ENCODE data around the gene EEPD1. TPM values are rescaled to one million over a fixed set of nuclear protein-coding genes. Genes with fewer than 3 reads are reported as not detected.

Gene EEPD1
- total RNA-seq, 2 experiments from 2014 or later, result 1.3 TPM

DNA sequence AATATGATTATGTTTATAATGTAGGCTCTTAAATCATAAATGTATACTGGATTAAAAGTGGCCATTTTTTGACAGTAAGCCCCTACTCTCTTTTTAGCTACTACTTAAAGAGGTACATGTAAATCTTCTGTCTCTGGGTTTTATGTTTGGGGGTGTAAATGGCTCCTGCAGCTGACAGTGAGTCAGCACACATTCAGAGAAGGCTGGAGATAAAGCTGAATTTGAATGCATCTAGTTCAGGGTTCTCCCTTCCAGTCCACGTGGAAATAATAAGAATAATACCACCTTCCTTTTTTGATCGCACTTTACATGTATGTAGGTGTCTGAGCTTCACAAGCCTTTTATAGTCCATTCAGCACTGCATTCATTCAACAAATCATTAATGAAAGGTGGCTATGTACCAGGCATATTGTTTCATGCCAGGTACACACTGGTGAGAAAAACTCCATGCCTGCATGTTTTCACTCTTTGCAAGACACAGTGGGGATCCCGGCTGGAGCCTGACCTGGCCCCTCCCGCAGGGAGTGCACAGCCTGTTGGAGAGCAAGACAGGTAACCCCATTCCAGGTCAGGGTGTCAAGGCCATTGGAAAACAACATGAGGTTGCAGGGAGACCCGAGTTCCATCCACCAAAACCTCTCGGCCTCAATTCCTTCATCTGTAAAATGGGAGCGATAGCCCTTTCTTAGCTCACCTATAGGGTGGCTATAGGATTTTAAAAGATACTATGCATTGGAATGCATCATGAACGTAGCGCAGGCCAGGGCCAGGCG lies 129.1 kb downstream of the EEPD1 start:
- DNase-seq (no peak), ATAC-seq (no peak)
- H3K9me3 Mint-ChIP-seq (ENCODE audit: low read depth), result no peaks in the 10 kb centered on the region
- H3K4me1 Mint-ChIP-seq, result peaks cover 62% of the 10 kb centered on the region
- no peaks in the 10 kb centered on the region for H3K27me3 Mint-ChIP-seq
- CTCF ChIA-PET, result interaction anchor here (0.7 to 1.9 kb wide), 3 partner anchors 8 to 626 kb away, joined by 3 to 12 read pairs (median 5); no protein-coding TSS in a partner anchor
- no peak overlapping the region for H3K27ac Mint-ChIP-seq
- POLR2A ChIA-PET, result no interaction called here
- no peak overlapping the region for H3K4me3 Mint-ChIP-seq
- intact Hi-C loops (cut with DNase I, micrococcal nuclease), result loop anchor here (10.0 kb wide), 1 partner anchor 587 kb away; the partner anchor contains the start of gene HERPUD2 (in 2 of the 2)
- H3K36me3 Mint-ChIP-seq (ENCODE audit: low read depth), result no peaks in the 10 kb centered on the region

DNA sequence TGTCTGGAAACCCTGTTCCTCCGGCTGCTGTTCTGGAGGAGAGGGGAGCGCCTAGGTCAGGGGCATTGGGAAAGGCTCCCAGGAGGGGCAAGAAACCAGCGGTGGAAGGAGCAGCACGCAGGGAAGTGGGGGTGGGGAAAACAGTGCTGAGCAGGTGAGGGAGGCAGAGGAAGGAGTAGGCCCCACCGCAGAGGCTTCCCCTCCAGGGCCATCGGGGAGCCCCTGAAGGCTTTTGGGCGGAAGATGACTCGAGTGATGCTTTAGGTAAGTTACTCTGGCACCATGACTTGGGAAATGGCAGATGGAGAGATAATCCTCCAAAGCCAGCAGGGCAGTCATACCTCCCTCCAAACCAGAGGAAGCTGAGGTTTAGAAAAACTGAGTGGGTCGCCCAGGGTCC lies 130.1 kb downstream of the EEPD1 start:
- Mint-ChIP-seq H3K4me3 (no peak overlapping the region), H3K27me3 (no peaks in the 10 kb centered on the region), H3K4me1 (peaks cover 73% of the 10 kb centered on the region), H3K9me3 (ENCODE audit: low read depth) (no peaks in the 10 kb centered on the region), H3K27ac (no peak overlapping the region), H3K36me3 (ENCODE audit: low read depth) (no peaks in the 10 kb centered on the region)
- DNase-seq (peak; percentile 31), ATAC-seq (no peak)
- CTCF ChIA-PET, result interaction anchor here (0.6 to 5.9 kb wide), 2 partner anchors 297 to 301 kb away, joined by 3 to 31 read pairs; no protein-coding TSS in a partner anchor
- intact Hi-C loops (cut with DNase I, micrococcal nuclease), result loop anchor here (10.0 kb wide), 1 partner anchor 588 kb away; the partner anchor contains the start of gene HERPUD2 (in 2 of the 2)
- POLR2A ChIA-PET, result no interaction called here

DNA sequence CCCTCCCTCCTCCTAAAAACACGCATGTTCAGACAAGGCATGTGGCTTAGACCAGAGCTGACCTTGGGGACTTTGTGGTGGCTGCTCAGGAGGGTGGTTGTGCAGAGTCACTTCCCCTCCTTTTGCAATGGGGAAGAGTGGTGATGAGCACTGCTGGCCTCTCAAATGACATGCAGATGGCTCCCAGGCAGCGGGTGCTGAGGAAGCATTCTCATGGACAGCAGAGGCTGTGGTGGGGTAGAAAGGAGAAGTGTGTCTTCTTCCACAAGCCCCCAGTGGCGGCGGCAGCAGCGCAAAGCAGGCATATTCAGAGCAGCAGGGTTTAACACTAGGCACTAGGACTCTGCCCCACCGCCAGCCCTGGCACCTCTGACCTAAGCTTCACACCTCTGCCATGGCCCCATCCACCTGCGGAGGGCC lies 130.7 kb downstream of the EEPD1 start:
- ATAC-seq (no peak), DNase-seq (peak; percentile 27)
- intact Hi-C loops (cut with DNase I, micrococcal nuclease), result loop anchor here (10.0 kb wide), 1 partner anchor 589 kb away; the partner anchor contains the start of gene HERPUD2 (in 2 of the 2)
- H3K36me3 Mint-ChIP-seq (ENCODE audit: low read depth), result no peaks in the 10 kb centered on the region
- H3K27me3 Mint-ChIP-seq, result no peaks in the 10 kb centered on the region
- ChIA-PET POLR2A (interaction anchor here (0.6 kb wide), 1 partner anchor 28 kb away, joined by 4 read pairs; no protein-coding TSS in a partner anchor), CTCF (interaction anchor here (2.8 to 5.9 kb wide), 2 partner anchors 35 to 298 kb away, joined by 9 to 31 read pairs; no protein-coding TSS in a partner anchor)
- H3K27ac Mint-ChIP-seq, result peak overlapping the region; percentile 72
- no peak overlapping the region for H3K4me3 Mint-ChIP-seq
- no peaks in the 10 kb centered on the region for H3K9me3 Mint-ChIP-seq (ENCODE audit: low read depth)
- H3K4me1 Mint-ChIP-seq, result peaks cover 76% of the 10 kb centered on the region

DNA sequence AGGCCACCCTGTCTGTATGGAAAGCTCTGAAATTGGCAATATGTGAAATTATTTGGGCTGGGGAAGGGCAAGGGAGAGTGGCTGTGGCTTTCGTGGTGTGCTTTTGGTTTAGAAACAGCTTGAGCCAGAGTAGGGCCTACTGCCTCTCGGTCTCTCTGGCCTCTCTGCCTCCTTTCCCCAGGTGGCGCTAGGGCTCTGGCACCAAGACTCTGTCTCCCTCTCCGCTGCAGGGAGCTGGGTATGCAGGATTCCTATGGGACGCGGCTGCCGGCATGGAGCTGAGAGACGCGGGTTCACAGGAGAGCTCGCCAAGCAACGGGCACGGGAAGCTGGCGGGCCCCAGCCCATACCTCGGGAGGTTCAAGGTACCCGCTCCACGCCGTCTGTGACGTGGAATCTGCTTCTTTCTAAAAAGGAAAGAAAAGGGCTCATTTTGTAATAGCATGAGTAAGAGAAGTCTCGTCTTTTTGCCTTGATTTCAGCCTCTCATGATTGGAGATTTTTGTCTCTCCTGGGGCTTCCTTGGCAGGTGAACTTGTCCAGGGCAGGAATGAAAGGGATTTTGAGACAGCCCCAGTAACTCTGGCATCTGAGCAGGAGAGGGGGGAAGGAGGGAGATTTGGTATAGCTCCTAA lies 131.5 kb downstream of the EEPD1 start:
- H3K36me3 Mint-ChIP-seq (ENCODE audit: low read depth), result no peaks in the 10 kb centered on the region
- no peaks in the 10 kb centered on the region for H3K9me3 Mint-ChIP-seq (ENCODE audit: low read depth)
- H3K27me3 Mint-ChIP-seq, result no peaks in the 10 kb centered on the region
- H3K27ac Mint-ChIP-seq, result no peak overlapping the region
- ChIA-PET CTCF (interaction anchor here (0.6 to 5.9 kb wide), 3 partner anchors 23 to 299 kb away, joined by 3 to 31 read pairs (median 9); no protein-coding TSS in a partner anchor), POLR2A (no interaction called here)
- peaks cover 80% of the 10 kb centered on the region for H3K4me1 Mint-ChIP-seq
- ATAC-seq, result no peak
- DNase-seq, result no peak
- H3K4me3 Mint-ChIP-seq, result no peak overlapping the region
- intact Hi-C loops (cut with DNase I, micrococcal nuclease), result loop anchor here (5.0 to 10.0 kb wide), 2 partner anchors 167 to 590 kb away; partner anchors contain the start of gene HERPUD2 (in 2 of the 2)

DNA sequence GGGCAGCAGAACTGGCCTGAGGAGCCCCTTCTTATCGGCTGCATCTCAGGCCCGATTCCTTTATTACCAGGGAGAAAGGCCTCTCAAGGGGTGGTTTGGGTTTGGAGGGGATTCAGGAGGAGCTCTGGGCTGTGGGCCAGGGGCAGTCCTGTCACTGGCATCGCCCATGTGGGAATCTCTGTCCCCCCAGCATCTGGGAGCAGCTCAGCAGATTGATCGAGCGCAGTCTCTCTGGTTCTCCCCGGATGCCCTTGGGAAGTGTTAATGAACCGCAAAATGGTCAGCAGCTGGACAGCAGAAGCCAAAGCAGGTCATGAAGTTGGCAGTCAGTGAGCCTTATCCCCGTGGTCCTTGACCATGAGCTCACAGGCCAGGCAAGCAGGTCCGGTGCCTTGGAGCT lies 132.2 kb downstream of the EEPD1 start:
- POLR2A ChIA-PET, result interaction anchor here (0.5 kb wide), 1 partner anchor 1373 kb away, joined by 3 read pairs; no protein-coding TSS in a partner anchor
- Mint-ChIP-seq H3K27ac (no peak overlapping the region), H3K9me3 (ENCODE audit: low read depth) (no peaks in the 10 kb centered on the region), H3K4me3 (no peak overlapping the region), H3K36me3 (ENCODE audit: low read depth) (no peaks in the 10 kb centered on the region), H3K27me3 (no peaks in the 10 kb centered on the region), H3K4me1 (peaks cover 79% of the 10 kb centered on the region)
- DNase-seq (no peak), ATAC-seq (no peak)
- intact Hi-C loops (cut with DNase I, micrococcal nuclease), result loop anchor here (5.0 to 10.0 kb wide), 2 partner anchors 168 to 590 kb away; partner anchors contain the start of gene HERPUD2 (in 2 of the 2)
- CTCF ChIA-PET, result interaction anchor here (0.7 to 5.9 kb wide), 3 partner anchors 33 to 300 kb away, joined by 3 to 31 read pairs (median 9); no protein-coding TSS in a partner anchor

DNA sequence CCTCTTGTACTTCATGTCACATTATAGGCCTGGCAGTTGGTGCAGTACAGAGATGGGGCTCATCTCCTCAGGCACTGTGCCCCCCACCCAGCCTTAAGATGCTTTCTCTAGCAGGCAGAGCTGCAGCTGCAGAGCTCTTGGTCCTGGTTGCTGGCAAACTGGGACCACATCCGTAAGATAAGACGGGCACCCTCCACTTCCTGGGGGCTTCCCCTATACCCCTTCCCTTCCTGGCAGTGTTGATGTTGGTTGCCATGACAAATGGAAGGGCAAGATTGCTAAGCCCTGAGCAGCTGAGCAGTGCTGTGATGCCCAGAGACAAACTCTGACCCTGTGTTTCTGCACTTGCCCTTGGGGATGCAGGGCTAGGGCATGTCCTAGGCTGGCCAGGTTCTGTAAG lies 133.2 kb downstream of the EEPD1 start:
- peak; percentile 77 for DNase-seq
- peak overlapping the region; percentile 93 for H3K27ac Mint-ChIP-seq
- no peaks in the 10 kb centered on the region for H3K36me3 Mint-ChIP-seq (ENCODE audit: low read depth)
- peak; percentile 82 for ATAC-seq
- no peaks in the 10 kb centered on the region for H3K9me3 Mint-ChIP-seq (ENCODE audit: low read depth)
- H3K4me1 Mint-ChIP-seq, result peaks cover 71% of the 10 kb centered on the region
- intact Hi-C loops (cut with DNase I, micrococcal nuclease), result loop anchor here (1.0 to 10.0 kb wide), 3 partner anchors 169 to 591 kb away; partner anchors contain the start of gene HERPUD2 (in 2 of the 2)
- ChIA-PET CTCF (interaction anchor here (0.6 to 5.9 kb wide), 6 partner anchors 31 to 656 kb away, joined by 3 to 31 read pairs (median 4); partner anchors contain the start of gene SEPTIN7), POLR2A (no interaction called here)
- H3K4me3 Mint-ChIP-seq, result peak overlapping the region; percentile 20
- no peaks in the 10 kb centered on the region for H3K27me3 Mint-ChIP-seq

DNA sequence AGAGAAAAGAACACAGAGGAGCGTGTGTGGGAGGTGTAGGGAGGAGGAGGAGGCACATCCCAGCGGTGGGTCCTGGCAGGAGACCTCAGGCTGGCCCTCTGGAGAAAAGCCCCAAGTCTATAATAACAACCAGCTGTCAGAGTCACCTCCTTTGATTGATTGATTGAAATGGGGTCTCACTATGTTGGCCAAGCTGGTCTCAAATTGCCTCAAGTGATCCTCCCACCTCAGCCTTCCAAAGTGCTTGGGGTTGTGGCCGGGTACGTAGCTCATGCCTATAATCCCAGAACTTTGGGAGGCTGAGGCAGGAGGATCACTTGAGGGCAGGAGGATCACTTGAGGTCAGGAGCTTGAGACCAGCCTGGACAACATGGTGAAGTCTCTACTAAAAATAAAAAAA lies 133.6 kb downstream of the EEPD1 start:
- H3K4me3 Mint-ChIP-seq, result peak overlapping the region; percentile 20
- POLR2A ChIA-PET, result no interaction called here
- peak overlapping the region; percentile 93 for H3K27ac Mint-ChIP-seq
- H3K27me3 Mint-ChIP-seq, result no peaks in the 10 kb centered on the region
- CTCF ChIA-PET, result interaction anchor here (0.6 to 5.9 kb wide), 6 partner anchors 22 to 657 kb away, joined by 3 to 31 read pairs (median 4); partner anchors contain the start of gene SEPTIN7
- no peaks in the 10 kb centered on the region for H3K36me3 Mint-ChIP-seq (ENCODE audit: low read depth)
- intact Hi-C loops (cut with DNase I, micrococcal nuclease), result loop anchor here (1.0 to 10.0 kb wide), 5 partner anchors 133 to 592 kb away; partner anchors contain the start of genes HERPUD2 (in 2 of the 2) and EEPD1 (in 1 of the 2)
- ATAC-seq (no peak), DNase-seq (no peak)
- peaks cover 72% of the 10 kb centered on the region for H3K4me1 Mint-ChIP-seq
- H3K9me3 Mint-ChIP-seq (ENCODE audit: low read depth), result no peaks in the 10 kb centered on the region

DNA sequence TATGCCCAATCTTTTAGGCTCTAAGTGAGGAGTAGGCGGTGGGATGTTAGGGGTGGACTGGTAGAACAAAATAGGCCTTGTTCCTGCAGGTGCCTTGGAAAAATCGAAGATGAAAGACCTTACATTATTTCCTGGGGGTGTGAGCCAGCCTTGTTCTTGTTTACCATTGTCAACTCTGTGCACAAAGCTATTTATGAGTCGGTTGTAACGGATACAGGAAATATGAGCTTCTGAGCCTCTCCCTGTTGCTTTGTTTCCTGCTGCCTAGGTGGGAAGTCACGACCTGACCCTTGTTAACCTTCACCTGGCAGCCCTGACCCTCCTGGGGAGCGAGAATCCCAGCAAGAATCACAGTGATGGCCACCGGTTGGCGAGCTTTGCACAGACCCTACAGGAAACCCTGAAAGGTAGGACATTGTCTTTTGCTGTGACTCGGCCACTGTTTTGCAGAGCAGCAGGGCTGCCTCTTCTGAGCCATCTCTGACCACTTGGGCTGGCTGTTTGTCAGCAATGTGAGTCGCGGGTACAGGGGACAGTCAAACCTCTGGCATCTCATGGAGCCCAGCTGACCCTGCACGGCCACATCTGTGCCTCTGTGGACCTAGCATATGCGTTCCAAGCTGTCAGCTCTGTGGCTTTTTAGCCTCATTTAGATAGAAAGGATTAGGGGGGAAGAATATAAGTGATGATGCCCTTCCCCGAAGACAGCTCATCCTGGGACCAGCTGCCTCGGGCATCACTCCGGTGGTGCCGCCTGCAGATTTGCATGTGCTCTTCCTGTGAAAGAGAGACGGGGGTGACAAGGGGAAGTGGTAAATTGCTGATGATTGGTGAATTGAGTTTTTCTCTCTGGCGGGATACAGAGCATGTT lies 134.6 kb downstream of the EEPD1 start:
- intact Hi-C loops (cut with DNase I, micrococcal nuclease), result loop anchor here (1.0 to 10.0 kb wide), 4 partner anchors 134 to 593 kb away; partner anchors contain the start of genes HERPUD2 (in 2 of the 2) and EEPD1 (in 1 of the 2)
- H3K36me3 Mint-ChIP-seq (ENCODE audit: low read depth), result no peaks in the 10 kb centered on the region
- H3K9me3 Mint-ChIP-seq (ENCODE audit: low read depth), result no peaks in the 10 kb centered on the region
- peak; percentile 73 for DNase-seq
- CTCF ChIA-PET, result interaction anchor here (0.5 to 5.9 kb wide), 14 partner anchors 10 to 591 kb away, joined by 3 to 31 read pairs (median 3); no protein-coding TSS in a partner anchor
- peak overlapping the region; percentile 21 for H3K4me3 Mint-ChIP-seq
- peak overlapping the region; percentile 85 for H3K27ac Mint-ChIP-seq
- H3K27me3 Mint-ChIP-seq, result no peaks in the 10 kb centered on the region
- H3K4me1 Mint-ChIP-seq, result peaks cover 76% of the 10 kb centered on the region
- ATAC-seq, result peak; percentile 56
- POLR2A ChIA-PET, result no interaction called here

DNA sequence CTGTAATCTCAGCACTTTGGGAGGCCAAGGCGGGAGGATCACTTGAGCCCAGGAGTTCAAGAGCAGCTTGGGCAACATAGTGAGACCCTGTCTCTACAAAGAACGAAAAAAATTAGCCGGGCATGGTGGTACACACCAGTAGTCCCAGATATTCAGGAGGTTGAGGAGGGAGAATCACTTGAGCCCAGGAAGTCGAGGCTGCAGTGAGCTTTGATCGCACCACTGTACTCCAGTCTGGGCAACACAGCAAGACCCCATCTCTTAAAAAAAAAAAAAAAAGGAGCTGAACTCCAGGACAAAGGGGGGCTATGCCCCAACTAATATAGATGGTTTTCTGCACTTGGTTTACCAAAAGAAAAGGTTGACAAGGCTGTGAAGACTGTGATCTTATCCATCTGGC lies 135.4 kb downstream of the EEPD1 start:
- H3K27ac Mint-ChIP-seq, result no peak overlapping the region
- intact Hi-C loops (cut with DNase I, micrococcal nuclease), result loop anchor here (5.0 to 10.0 kb wide), 2 partner anchors 171 to 594 kb away; partner anchors contain the start of gene HERPUD2 (in 2 of the 2)
- H3K36me3 Mint-ChIP-seq (ENCODE audit: low read depth), result no peaks in the 10 kb centered on the region
- H3K4me3 Mint-ChIP-seq, result no peak overlapping the region
- H3K9me3 Mint-ChIP-seq (ENCODE audit: low read depth), result no peaks in the 10 kb centered on the region
- no peaks in the 10 kb centered on the region for H3K27me3 Mint-ChIP-seq
- ATAC-seq (no peak), DNase-seq (no peak)
- ChIA-PET POLR2A (no interaction called here), CTCF (interaction anchor here (0.8 to 5.9 kb wide), 11 partner anchors 8 to 383 kb away, joined by 3 to 31 read pairs (median 3); no protein-coding TSS in a partner anchor)
- peaks cover 68% of the 10 kb centered on the region for H3K4me1 Mint-ChIP-seq
